GM21367 (cell line): ENCODE measurements around the gene ZNRF3.
"Not testable (repeated sequence)": the region's sequence is repeated elsewhere in the genome, so short reads cannot be mapped to it uniquely, and the experiment has no call there.

Source experiments
- ATAC-seq: cut with Tn5 transposase; IDR thresholded peaks from one replicate; pipeline ENCODE4 v1.9.1; 2021; ENCODE audit not compliant: unreplicated experiment

Gene ZNRF3

GRCh38 chr22:28905256-28905832, 22.0 kb downstream of the ZNRF3 start:
- no peak for ATAC-seq

GRCh38 chr22:28906312-28906711, 22.9 kb downstream of the ZNRF3 start:
- ATAC-seq: no peak

GRCh38 chr22:28907311-28908008, 24.1 kb downstream of the ZNRF3 start:
- ATAC-seq: peak; percentile 77

GRCh38 chr22:28908810-28909209, 25.4 kb downstream of the ZNRF3 start:
- not testable (repeated sequence) for ATAC-seq

- no peak for ATAC-seq
Observed at GRCh38 chr22:28909375-28909774, 26.0 kb downstream of the ZNRF3 start.

GRCh38 chr22:28910569-28911303, 27.4 kb downstream of the ZNRF3 start:
- ATAC-seq: no peak

GRCh38 chr22:28911304-28911690, 27.9 kb downstream of the ZNRF3 start:
- no peak for ATAC-seq

- ATAC-seq: no peak
Observed at GRCh38 chr22:28911777-28912669, 28.7 kb downstream of the ZNRF3 start.

- no peak for ATAC-seq
Observed at GRCh38 chr22:28914201-28914600, 30.8 kb downstream of the ZNRF3 start.

- ATAC-seq: no peak
Observed at GRCh38 chr22:28915969-28916368, 32.6 kb downstream of the ZNRF3 start.

- no peak for ATAC-seq
Observed at GRCh38 chr22:28917747-28918549, 34.6 kb downstream of the ZNRF3 start.

GRCh38 chr22:28918550-28919271, 35.3 kb downstream of the ZNRF3 start:
- ATAC-seq: no peak

- ATAC-seq: no peak
Observed at GRCh38 chr22:28920757-28921584, 37.6 kb downstream of the ZNRF3 start.

- no peak for ATAC-seq
Observed at GRCh38 chr22:28921585-28921879, 38.2 kb downstream of the ZNRF3 start.

- no peak for ATAC-seq
Observed at GRCh38 chr22:28922540-28923244, 39.3 kb downstream of the ZNRF3 start.

GRCh38 chr22:28923826-28924732, 40.7 kb downstream of the ZNRF3 start:
- no peak for ATAC-seq

GRCh38 chr22:28925916-28926315, 42.5 kb downstream of the ZNRF3 start:
- ATAC-seq: no peak
